ENCODE results near the gene PUDP. TPM values are rescaled to one million over a fixed set of nuclear protein-coding genes. Genes with fewer than 3 reads are reported as not detected.
"Not testable (repeated sequence)": the region's sequence is repeated elsewhere in the genome, so short reads cannot be mapped to it uniquely, and the experiment has no call there.

Gene PUDP
- total RNA-seq, 1 donor from 2014 or later = 7.7 TPM

DNA sequence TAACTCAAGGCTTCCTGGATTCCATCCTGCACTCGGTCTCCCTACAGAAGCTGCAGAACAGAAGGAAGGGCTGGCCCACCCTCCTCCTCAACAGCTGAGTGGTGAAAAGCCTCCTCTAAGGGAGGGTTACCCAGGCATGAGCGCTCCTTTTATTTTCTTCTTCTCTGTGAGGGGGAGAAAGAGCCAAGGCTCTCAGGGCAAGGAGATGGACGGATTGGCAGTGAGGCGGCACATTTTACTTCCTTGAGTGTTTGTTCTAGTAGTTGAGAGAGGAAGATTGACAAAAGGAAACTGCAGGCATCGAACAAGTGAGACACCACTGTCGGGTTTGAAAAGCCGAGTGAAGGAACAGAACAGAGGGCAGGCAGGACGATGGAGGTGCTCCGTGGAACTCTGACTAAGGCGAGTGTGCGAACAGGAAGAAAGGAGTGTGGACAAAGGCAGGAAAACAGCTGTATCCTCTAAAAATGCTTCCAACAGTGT is 38.9 kb downstream of the PUDP start:
- no peak for DNase-seq

DNA sequence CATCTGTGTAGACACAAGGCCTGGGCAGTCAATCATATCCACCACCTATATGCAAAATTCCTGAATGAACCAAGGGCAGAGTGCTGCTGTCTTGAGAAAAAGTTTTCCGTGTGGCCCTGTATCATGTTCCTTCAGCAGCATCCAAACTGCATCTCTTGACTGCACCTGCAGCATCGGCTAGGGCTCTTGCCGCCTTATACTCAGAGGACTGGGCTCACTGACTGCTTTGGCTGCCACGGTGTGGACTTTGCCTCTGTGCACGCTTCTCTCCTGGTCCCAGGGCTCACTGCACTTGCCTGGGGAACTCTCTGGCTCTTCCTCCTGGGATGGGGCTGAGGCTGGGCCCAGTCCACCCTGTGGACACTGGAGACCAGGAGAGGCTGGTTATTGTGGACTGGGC is 39.9 kb downstream of the PUDP start:
- no peak for DNase-seq

DNA sequence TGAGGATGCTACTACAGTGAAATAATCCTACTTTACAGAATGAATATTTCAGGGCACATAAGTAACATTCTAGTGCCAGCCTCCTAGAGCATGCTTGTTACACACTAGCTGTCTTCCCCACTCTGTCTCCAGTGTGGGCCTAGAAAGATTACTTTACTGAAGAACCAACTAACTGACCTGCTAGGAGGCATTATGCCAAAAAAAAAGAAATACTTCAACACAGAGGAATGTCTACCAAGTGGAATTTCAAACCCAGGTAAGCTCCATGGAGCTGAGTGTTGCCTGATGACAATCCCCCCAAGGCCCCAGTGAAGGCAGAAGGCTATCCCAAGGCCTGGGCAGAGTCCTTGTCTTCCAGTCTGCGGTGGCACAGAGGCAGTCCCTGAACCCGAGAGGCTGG is 41.3 kb downstream of the PUDP start:
- DNase-seq = no peak

- DNase-seq = no peak
Observed at GRCh38 chrX:7102119-7102518, 45.8 kb downstream of the PUDP start.

- no peak for DNase-seq
Observed at GRCh38 chrX:7100022-7100421, 47.9 kb downstream of the PUDP start.

DNA sequence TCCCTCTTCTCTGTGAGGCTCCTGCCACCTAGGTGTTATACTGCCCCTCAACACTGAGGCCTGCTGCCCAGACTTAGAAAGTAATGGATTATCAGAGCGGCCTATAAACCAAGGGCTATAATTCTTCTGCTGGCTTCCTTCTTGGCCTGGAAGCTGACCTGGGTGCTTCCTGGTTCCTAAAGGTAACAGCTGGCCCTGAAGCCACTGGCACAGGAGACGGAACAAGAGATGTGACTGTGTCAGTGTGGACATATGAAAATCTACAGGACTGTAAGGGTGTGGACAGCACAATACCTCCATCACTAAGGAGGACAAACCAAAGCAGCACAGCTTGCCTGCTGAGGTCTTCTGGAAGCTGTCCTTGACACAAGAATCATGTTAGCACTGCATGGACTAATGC is 52.3 kb downstream of the PUDP start:
- not testable (repeated sequence) for DNase-seq

GRCh38 chrX:7093305-7093704 is 54.6 kb downstream of the PUDP start:
- DNase-seq = no peak

DNA sequence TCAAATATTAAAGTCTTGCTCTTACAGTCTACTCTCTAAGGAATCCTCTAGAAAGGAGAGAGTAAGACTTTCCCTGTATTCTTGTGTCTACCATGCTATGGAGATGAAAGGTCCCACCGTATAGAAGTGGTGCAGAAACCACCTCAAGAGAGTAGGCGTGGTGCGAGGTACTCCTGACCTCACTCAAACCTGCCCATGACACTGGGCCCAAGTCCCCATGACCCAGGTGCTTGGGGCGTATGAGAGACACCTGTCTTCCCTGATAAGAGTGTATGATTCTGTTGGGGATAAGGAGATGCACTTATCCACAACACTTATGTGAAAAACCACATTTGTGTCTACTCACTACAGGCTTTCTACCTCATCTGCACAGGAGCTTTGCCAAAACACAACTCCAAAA is 55.4 kb downstream of the PUDP start:
- DNase-seq = no peak

DNA sequence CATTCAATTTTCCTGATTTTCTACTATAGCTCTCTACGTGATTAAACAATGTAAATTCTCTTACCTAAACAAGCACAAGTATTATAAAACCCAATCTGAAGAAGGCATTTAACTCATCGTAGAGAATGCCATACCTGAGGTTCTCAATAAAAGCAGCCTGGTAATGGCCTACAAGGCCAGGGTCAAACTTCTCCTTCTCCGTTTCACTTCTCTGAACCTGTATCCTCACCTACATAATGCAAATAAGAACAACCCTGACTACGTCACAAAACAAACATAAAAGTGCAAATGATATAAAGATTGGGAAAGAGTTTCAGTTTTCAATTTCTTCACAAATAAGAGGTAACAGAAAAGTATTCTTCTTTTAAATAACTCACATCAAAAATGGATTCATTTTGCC is 56.0 kb downstream of the PUDP start:
- DNase-seq = no peak

GRCh38 chrX:7090641-7091040 is 57.3 kb downstream of the PUDP start:
- no peak for DNase-seq

DNA sequence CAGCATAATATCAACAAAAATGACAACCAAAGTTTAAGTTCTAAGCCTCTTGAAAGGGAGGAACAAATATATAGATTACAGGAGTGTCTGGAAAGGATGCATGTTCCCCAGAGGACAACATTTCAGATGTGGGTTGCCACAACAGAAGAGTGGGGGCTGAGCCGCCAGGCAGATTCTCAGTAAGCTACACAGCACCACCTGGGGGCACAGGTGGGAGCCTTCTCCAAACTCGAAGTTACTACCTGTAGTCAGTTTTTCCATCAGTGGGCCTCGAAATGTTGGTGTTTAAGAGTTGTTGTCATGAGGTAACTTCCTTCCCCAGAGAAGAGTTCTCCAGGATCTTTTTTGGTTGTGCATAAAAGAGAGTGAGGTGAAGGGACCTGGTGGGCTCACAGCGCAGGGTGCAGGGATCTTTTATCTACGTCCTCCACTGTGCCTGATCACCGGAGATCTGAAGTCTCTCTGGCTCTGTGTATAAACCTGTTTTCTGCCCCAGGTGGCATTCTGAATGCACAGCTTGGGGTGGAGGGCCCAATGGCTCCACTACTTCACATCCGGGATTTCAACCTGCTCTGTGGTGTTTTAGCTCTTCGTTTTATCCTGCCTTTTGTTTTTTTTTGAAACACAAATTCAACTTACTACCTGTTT is 58.9 kb downstream of the PUDP start:
- DNase-seq = no peak

DNA sequence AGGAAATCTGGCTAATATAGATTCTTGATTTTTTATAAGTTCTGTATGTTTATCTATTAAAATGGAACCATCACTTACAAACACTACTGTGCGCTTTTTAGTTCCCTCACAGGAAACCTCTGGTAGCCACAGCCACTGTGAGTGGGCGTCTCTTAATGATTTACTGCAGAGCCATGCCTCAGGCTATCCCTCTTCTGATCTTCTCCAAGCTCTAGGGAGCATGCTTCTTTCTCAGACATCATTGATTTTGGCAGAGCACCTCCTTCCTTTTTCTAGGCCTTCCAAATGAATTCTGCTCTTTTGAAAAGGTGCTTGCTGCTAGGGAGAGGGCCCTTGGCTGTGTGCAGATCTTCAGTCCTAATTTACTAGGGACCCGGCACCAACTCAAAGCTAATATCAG is 61.6 kb downstream of the PUDP start:
- no peak for DNase-seq

DNA sequence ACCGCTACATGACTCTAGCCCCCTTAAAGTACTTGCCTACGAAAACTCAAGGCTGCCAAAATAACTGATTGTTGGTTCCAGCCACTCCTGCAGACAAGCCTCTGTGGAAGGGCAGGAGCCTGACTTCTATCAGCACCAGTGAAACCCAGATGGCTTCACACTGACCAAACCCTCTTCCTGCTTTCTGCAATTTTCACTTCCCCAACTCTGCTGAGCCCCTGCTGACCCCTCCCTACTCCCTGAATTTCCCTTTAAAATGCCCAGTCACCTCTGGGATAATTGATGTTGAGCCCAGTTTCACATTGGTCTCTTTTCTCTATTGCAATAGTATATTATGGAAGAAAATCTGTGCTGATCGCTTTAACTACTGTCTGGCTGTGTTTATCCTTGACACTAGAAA is 62.1 kb downstream of the PUDP start:
- DNase-seq = no peak

DNA sequence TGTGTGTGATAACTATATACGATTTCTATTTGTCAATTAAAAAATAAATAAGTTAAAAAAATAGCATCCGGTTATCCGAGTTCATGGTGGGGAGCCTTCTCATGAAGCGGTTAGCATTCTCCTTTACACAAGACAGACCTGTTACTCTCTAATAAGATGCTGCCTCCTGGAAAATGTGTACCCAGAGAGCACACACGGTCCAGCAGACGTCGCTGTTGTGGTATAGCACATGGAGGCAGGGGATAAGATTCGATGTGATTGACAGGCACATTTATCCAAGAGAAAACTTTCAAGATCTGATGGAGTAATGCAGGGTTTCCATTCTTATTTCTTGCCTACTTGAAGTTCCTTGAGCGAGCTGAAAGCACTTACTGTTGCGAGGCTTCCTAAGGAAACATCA is 63.1 kb downstream of the PUDP start:
- DNase-seq = no peak

GRCh38 chrX:7083468-7084396 is 64.2 kb downstream of the PUDP start:
- peak; percentile 4 for DNase-seq

DNA sequence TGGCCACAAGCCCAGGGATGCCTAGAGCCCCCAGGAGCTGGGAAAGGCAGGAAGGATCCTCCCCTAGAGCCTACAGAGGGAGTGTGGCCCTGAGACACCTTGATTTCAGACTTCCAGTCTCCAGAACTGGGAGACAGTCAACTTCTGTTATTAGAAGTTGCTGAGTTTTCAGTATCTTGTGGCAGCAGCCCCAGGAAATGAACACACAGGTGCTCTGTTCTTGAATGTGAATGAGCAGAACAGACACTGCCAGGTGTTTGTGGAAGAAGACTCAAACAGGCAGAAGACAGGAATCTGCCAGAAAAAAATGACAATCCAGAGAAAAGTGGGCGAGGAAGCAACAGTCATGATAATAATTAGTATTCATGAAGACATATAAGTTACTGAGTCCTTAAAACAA is 64.9 kb downstream of the PUDP start:
- no peak for DNase-seq

GRCh38 chrX:7082556-7082955 is 65.4 kb downstream of the PUDP start:
- no peak for DNase-seq

DNA sequence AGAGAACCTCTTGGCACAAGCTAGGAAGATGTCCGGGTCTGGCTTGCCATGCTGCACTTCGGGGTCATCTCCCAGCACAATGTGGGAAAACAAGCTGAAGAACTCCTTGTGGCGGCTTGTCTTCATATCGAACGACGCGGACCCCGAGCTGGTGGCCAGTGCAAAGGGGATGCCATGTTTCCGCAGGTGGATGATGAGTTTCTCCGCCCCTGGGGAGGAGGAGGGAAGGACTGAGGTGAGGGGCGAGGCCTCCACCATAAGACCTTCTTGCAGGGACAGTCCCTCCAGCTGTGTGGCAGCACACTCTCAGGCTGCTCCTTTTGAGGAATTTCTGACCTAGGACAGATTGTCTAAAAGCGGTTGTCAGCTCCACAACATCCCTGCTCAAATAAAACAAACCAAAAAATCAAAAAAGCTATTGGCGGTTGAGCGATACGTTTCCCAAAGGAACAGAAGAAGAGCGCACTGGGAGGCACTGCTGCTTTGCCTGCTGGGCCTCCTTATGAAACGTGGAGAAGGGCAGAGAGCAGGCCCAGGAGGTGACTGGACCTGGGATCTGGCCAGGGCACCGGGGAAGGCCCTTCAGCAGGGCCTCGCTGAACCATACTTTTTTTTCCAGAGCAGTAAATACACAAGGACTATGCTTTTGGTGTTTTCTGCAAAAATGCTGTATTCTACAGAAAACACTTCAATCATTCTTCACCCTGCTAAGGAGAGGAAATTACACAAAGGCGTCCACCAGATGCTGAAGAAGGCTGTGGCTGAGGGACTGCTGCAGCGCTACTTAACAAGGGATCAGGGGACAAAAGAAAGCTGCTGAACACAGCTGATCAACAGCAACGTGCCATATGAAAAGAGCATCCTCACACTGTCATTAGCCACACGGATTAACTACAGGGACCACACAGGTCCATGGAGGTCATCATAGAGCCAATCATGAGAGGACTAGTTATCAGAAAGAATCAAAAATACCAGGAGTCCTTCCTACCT is 70.4 kb downstream of the PUDP start:
- DNase-seq = no peak

DNA sequence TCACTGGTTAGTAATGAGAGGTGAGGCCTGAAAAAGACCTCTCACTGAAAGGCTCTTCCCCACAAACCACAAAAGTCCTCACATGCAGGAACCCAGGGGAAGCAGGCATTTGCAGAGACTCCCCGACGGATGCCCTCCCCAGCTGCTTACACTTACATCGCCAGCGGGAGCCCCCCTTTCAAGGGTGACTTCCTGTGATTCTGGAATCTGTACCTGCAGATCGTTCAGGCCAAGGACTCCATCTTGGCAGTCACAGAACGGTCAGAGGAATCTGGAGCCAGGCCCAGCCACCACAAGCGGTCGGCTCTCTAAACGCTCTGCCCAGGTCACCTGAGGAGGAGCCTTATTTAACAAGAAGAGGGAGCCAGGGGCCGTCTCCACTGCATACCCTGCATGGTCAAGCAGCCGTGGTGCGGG is 71.7 kb downstream of the PUDP start:
- no peak for DNase-seq

- DNase-seq = no peak
Observed at GRCh38 chrX:7074908-7075204, 73.1 kb downstream of the PUDP start.

DNA sequence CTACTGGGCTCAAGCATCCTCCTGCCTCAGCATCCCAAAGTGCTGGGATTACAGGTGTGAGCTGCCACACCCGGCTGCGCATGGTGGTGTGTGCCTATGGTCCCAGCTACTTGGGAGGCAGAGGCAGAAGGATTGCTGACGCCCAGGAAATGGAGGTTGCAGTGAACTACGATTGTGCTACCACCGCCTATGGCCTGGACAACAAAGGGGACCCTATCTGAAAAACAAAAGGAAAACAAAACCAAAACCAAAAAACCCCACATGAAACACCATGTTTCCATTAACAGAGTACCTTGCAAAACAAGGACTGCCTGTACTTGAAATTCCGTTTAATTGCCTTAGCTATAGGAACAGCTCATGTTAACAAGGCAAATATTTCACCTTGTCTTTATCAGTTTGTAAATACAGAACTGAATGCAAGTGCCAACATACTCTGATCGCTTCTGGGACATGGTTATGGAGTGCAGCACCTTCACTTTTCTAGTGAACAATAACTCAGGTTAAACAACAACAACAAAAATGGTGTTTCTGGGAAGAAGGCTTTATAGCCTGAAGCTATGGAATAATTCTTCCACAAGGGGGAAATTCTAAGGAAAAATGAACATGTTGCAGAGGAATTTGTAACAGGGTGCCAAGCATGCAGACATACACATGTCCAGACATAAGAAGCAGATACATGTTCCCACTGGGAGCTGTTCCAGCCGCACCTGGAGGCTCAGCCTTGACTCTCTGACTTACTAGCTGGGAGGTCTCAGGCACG is 73.6 kb downstream of the PUDP start:
- DNase-seq = peak; percentile 32

GRCh38 chrX:7073336-7073735 is 74.6 kb downstream of the PUDP start:
- DNase-seq = no peak
